ENCODE data around the gene MRFAP1L1. TPM values are rescaled to one million over a fixed set of nuclear protein-coding genes. Genes with fewer than 3 reads are reported as not detected.

Gene MRFAP1L1
- total and polyA plus RNA-seq, 10 of the 15 experiments (the other 5 are each of a cell fraction or from before 2014, with no cell fraction given): 30.6 to 85.1 (median 52.9) TPM

GRCh38 chr4:6746721-6747293 lies 37.1 kb upstream of the MRFAP1L1 start (continued):
- TF ChIP-seq E2F8 (IDR thresholded peaks at IDR 0.05; ENCODE audit: low read depth, partially characterized antibody): no peak
- no peak for TF ChIP-seq FOXM1 (IDR thresholded peaks at IDR 0.05; ENCODE audit: low read depth, low read length)
- no peak for TF ChIP-seq RELA (IDR thresholded peaks at IDR 0.05; ENCODE audit: borderline replicate concordance, partially characterized antibody)
- TF ChIP-seq NR2C1 (IDR thresholded peaks at IDR 0.05): no peak
- no peak for TF ChIP-seq ZBED1 (IDR thresholded peaks at IDR 0.05; ENCODE audit: borderline replicate concordance)
- no peak for TF ChIP-seq MEF2B (IDR thresholded peaks at IDR 0.05; ENCODE audit: partially characterized antibody, poor library complexity, severe bottlenecking)
- no peak for TF ChIP-seq PBX3 (IDR thresholded peaks at IDR 0.05; ENCODE audit: insufficient replicate concordance, low read depth, low read length)
- no peak for TF ChIP-seq BMI1 (IDR thresholded peaks at IDR 0.05; ENCODE audit: borderline replicate concordance)
- no peak for TF ChIP-seq JUND (IDR thresholded peaks at IDR 0.05; ENCODE audit: low read depth, low read length)
- no peak for TF ChIP-seq BRCA1 (IDR thresholded peaks at IDR 0.05; ENCODE audit: low read depth, low read length)
- TF ChIP-seq SMAD1 (IDR thresholded peaks at IDR 0.05; ENCODE audit: low read depth, partially characterized antibody): no peak
- TF ChIP-seq ASH2L (IDR thresholded peaks at IDR 0.05; ENCODE audit: borderline replicate concordance, low read depth): no peak
- TF ChIP-seq SREBF1 (IDR thresholded peaks at IDR 0.05; ENCODE audit: low read length): no peak
- no peak for TF ChIP-seq NFYB (IDR thresholded peaks at IDR 0.05; ENCODE audit: insufficient read depth, low read depth, low read length)

All from GM12878 (cell line).